Vagina (tissue), 2 donors: Measurements from ENCODE around the gene VWDE. TPM values are rescaled to one million over a fixed set of nuclear protein-coding genes. Genes with fewer than 3 reads are reported as not detected.
"Not testable (repeated sequence)": the region's sequence is repeated elsewhere in the genome, so short reads cannot be mapped to it uniquely, and the experiment has no call there.

Experiments used
- DNase-seq, 2 donors: peaks; one replicate each; pipeline ENCODE4 v3.0.0-alpha.2; 2017; ENCODE audit errors: extremely low spot score in 2 of 2
- H3K27ac ChIP-seq: fragments of 200-600 bp; sonication (generic); one replicate; pipeline ENCODE4 v1.5.1; 2019
- H3K27me3 ChIP-seq: fragments of 200-600 bp; sonication (generic); one replicate; pipeline ENCODE4 v1.5.1; 2019
- H3K36me3 ChIP-seq, 2 donors: fragments of 200-600 bp; sonication (generic); one replicate each; pipeline ENCODE4 v1.5.1; 2017 to 2019
- H3K4me1 ChIP-seq: fragments of 200-600 bp; sonication (generic); one replicate; pipeline ENCODE4 v1.5.1; 2019
- H3K4me3 ChIP-seq, 2 donors: fragments of 200-600 bp; sonication (generic); 1 replicate in 1 of 2; 2 replicates in 1 of 2; pipeline ENCODE4 v1.5.1; 2016 to 2019
- H3K9me3 ChIP-seq: fragments of 200-600 bp; sonication (generic); one replicate; pipeline ENCODE4 v1.5.1; 2019
- POLR2A ChIP-seq, 2 donors: fragments of 450-650 bp; IDR thresholded peaks; one replicate each; pipeline ENCODE4 v1.6.1; 2017; ENCODE audit warnings: antibody characterized with exemption in 2 of 2, mild to moderate bottlenecking in 2 of 2, moderate library complexity in 2 of 2
- POLR2AphosphoS5 ChIP-seq, 2 donors: sonication (generic); formaldehyde crosslinking; IDR thresholded peaks; one replicate each; pipeline ENCODE4 v1.9.0; 2017; ENCODE audit warnings: antibody characterized with exemption in 2 of 2, mild to moderate bottlenecking in 2 of 2, low read depth in 1 of 2; ENCODE audit not compliant: insufficient read depth in 1 of 2
- intact Hi-C: fragments of 100-400 bp; cut with DNase I; formaldehyde crosslinking; loops from one replicate; pipeline ENCODE4 v1.15.1; 2023
- total RNA-seq: library from RNA; depleted of rRNA; stranded (reverse); fragments of >200 nt; gene quantifications from one replicate; pipeline ENCODE4 v1.2.3, GENCODE V29; 2016
- TF ChIP-seq, protein P1 (sequence below), 3 experiments: fragments of 450-650 bp in 2 of 3; fragments of 200-600 bp in 1 of 3; sonication (generic) in 1 of 3; IDR thresholded peaks; one replicate each; pipeline ENCODE4 v1.5.1; 2017 to 2019; ENCODE audit warnings: antibody characterized with exemption in 3 of 3, mild to moderate bottlenecking in 2 of 3, moderate library complexity in 2 of 3

VWDE gene
- total RNA-seq, 1 donor from 2014 or later: 2.9 TPM

DNA sequence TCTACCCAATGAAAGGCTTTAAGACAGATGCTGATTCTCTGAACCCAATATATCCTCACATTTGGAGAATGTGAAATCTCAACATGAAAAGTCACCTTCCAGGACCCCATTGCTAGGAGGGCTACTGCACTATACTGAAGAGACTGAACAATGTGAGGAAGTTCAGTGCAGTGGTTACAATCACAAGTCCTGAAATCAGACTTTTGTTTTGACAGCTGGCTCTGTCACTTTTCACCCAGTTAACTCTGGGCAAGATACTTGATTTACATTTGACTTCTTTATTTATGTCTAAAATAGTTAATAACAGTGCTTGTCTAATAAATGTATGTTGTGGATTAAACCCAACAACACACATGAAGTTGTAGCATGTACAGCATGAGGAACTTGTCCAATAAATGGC, 14.8 kb upstream of the VWDE start:
- Histone ChIP-seq H3K9me3 (no peaks in the 10 kb centered on the region), H3K4me1 (no peaks in the 10 kb centered on the region), H3K4me3 (no peak overlapping the region), H3K36me3 (no peaks in the 10 kb centered on the region), H3K27me3 (no peaks in the 10 kb centered on the region), H3K27ac (no peak overlapping the region)
- no peak for DNase-seq
- TF ChIP-seq POLR2A (IDR thresholded peaks at IDR 0.05) (no peak), POLR2AphosphoS5 (IDR thresholded peaks at IDR 0.05; ENCODE audit: insufficient read depth in 1 of 2, low read depth in 1 of 2) (no peak)
- TF ChIP-seq, protein P1, sequence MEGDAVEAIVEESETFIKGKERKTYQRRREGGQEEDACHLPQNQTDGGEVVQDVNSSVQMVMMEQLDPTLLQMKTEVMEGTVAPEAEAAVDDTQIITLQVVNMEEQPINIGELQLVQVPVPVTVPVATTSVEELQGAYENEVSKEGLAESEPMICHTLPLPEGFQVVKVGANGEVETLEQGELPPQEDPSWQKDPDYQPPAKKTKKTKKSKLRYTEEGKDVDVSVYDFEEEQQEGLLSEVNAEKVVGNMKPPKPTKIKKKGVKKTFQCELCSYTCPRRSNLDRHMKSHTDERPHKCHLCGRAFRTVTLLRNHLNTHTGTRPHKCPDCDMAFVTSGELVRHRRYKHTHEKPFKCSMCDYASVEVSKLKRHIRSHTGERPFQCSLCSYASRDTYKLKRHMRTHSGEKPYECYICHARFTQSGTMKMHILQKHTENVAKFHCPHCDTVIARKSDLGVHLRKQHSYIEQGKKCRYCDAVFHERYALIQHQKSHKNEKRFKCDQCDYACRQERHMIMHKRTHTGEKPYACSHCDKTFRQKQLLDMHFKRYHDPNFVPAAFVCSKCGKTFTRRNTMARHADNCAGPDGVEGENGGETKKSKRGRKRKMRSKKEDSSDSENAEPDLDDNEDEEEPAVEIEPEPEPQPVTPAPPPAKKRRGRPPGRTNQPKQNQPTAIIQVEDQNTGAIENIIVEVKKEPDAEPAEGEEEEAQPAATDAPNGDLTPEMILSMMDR (IDR thresholded peaks at IDR 0.05): no peak
- intact Hi-C loops: no loop called here

DNA sequence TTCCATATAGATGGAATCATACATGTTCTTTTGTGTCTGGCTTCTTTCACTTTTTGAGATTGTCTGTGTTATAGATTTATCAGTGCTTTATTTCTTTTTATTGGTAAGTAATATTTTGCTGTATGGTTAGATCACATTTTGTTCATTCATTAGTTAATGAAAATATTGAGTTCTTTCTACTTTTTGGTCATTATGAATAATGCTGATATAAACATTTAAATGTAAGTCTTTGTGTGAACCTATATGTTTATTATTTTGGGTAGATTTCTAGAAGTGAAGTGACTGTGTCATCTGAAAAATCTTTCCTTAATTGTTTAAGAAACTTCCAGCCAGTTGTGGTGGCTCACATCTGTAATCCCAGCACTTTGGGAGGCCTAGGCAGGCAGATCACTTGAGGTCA, 11.4 kb upstream of the VWDE start:
- DNase-seq: no peak
- TF ChIP-seq, protein P1 (IDR thresholded peaks at IDR 0.05): no peak
- TF ChIP-seq POLR2AphosphoS5 (IDR thresholded peaks at IDR 0.05; ENCODE audit: insufficient read depth in 1 of 2, low read depth in 1 of 2): no peak
- TF ChIP-seq POLR2A (IDR thresholded peaks at IDR 0.05): no peak
- no peaks in the 10 kb centered on the region for H3K9me3 ChIP-seq
- no peak overlapping the region for H3K4me3 ChIP-seq
- no peak overlapping the region for H3K27ac ChIP-seq
- intact Hi-C loops: no loop called here
- H3K27me3 ChIP-seq: no peaks in the 10 kb centered on the region
- no peaks in the 10 kb centered on the region for H3K4me1 ChIP-seq
- H3K36me3 ChIP-seq: no peaks in the 10 kb centered on the region

DNA sequence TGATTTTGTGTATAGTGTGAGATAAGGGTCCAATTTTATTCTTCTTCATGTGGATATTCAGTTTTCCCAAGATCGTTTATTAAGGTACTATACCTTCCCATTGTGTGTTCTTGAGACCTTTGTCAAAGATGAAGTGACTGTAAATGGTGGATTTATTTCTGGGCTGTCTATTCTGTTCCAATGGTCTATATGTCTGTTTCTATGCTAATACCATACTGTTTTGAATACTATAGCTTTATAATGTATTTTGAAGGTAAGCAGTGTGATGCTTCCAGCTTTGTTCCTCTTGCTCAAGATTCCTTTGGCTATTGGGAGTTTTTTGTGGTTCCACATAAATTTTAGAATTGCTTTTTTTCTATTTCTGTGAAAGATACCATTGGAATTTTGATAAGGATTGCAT, 8.7 kb upstream of the VWDE start:
- no peaks in the 10 kb centered on the region for H3K36me3 ChIP-seq
- DNase-seq: no peak

DNA sequence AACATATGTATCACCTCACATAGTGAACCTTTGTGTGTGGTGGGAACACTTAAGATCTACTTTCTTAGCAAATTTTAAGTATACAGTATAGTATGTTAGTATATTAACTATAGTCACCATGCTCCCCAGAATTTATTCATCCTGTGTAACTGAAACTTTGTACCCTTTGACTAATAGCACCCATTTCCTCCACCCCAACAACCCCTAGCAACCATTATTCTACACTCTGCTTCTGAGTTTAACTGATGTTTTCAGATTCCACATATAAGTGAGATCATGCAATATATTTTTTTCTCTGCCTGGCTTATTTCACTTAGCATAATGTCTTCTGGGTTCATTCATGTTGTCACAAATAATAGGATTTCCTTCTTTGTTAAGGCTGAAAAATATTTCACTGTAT, 6.9 kb upstream of the VWDE start:
- DNase-seq: no peak
- Histone ChIP-seq H3K9me3 (no peaks in the 10 kb centered on the region), H3K27ac (no peak overlapping the region), H3K4me3 (no peak overlapping the region), H3K36me3 (no peaks in the 10 kb centered on the region), H3K27me3 (no peaks in the 10 kb centered on the region), H3K4me1 (no peaks in the 10 kb centered on the region)
- intact Hi-C loops: no loop called here
- TF ChIP-seq, protein P1 (IDR thresholded peaks at IDR 0.05): no peak
- TF ChIP-seq POLR2AphosphoS5 (IDR thresholded peaks at IDR 0.05; ENCODE audit: insufficient read depth in 1 of 2, low read depth in 1 of 2) (no peak), POLR2A (IDR thresholded peaks at IDR 0.05) (no peak)

More for the DNA sequence above, 8.7 kb upstream of the VWDE start:
- H3K27me3 ChIP-seq: no peaks in the 10 kb centered on the region
- H3K4me3 ChIP-seq: no peak overlapping the region
- H3K27ac ChIP-seq: no peak overlapping the region
- no peak for TF ChIP-seq POLR2AphosphoS5 (IDR thresholded peaks at IDR 0.05; ENCODE audit: insufficient read depth in 1 of 2, low read depth in 1 of 2)
- no peak for TF ChIP-seq POLR2A (IDR thresholded peaks at IDR 0.05)
- TF ChIP-seq, protein P1 (IDR thresholded peaks at IDR 0.05): no peak
- intact Hi-C loops: no loop called here
- H3K9me3 ChIP-seq: no peaks in the 10 kb centered on the region
- no peaks in the 10 kb centered on the region for H3K4me1 ChIP-seq

DNA sequence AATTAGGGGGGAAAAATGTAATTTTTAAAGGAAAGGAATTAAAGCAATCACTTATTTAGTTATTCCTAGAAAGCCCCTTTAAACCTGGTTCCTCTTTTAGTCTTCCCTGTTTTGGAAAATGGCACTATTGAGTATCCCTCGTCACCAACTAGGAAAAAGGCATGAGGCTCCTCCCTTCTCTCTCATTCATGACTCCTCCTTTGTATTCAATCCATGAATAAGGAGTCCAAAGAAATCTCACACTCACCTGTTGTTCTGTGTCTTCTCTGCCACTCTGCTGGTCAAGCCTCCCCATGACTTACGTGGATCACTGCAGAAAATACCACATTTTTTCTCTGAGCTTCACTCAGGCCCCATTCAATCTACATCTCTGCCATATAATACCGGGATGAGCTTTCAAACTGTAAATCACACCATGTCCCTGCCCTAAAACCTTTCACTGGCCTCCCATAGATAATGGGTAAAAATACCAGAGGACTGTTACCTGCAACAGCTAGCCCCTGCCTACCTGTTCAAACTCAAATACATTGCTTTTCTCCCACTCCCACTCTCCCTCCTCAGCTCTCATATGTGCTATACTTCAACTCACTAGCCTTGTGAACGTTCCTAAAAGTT, 5.5 kb upstream of the VWDE start:
- Histone ChIP-seq H3K36me3 (no peaks in the 10 kb centered on the region), H3K4me3 (no peak overlapping the region), H3K4me1 (no peaks in the 10 kb centered on the region), H3K27me3 (no peaks in the 10 kb centered on the region), H3K27ac (no peak overlapping the region), H3K9me3 (no peaks in the 10 kb centered on the region)
- DNase-seq: no peak
- intact Hi-C loops: no loop called here
- TF ChIP-seq, protein P1 (IDR thresholded peaks at IDR 0.05): no peak

DNA sequence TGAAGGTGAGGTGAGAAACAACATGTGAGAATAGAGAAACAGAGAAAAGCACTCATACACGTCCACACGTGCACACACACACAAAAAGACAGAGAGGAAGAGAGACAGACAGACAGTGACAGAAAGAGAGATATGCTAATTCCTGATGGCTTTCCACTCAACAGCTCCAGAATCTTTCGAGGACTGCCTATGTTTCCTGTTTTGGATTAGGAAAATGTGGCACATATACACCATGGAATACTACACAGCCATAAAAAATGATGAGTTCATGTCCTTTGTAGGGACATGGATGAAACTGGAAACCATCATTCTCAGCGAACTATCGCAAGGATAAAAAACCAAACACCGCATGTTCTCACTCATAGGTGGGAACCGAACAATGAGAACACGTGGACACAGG, 4.0 kb upstream of the VWDE start:
- intact Hi-C loops, DNase-seq, H3K9me3 ChIP-seq, H3K27me3 ChIP-seq, H3K27ac ChIP-seq, H3K36me3 ChIP-seq, H3K4me3 ChIP-seq: not testable (repeated sequence)
- peaks cover 12% of the 10 kb centered on the region for H3K4me1 ChIP-seq
